GM12878 (cell line): ENCODE measurements around the gene BLNK. TPM values are rescaled to one million over a fixed set of nuclear protein-coding genes. Genes with fewer than 3 reads are reported as not detected.

Source experiments
- ATAC-seq: fragments of 200-7000 bp; cut with Tn5 transposase; 3 replicates; pipeline ENCODE4 v1.9.1; 2020; ENCODE audit warnings: mild to moderate bottlenecking, moderate library complexity
- BruUV-seq: library from RNA; stranded (reverse); fragments of 400-500 nt; replicated peaks from 2 replicates; lab custom pipeline; 2021; lab: Mats Ljungman, UMichigan
- CTCF ChIA-PET: fragments of 300-600 bp; sonication (Branson Sonifier 250); formaldehyde crosslinking; extraction: SDS; loops from one replicate; lab custom pipeline; 2021; ENCODE audit warnings: inconsistent platforms; lab: Yijun Ruan, JAX
- POLR2A ChIA-PET: fragments of 350-600 bp; formaldehyde crosslinking; extraction: SDS; loops from one replicate; lab custom pipeline; 2021; ENCODE audit warnings: inconsistent platforms; lab: Charles Lee
- RAD21 ChIA-PET: fragments of 300-600 bp; sonication (Branson Sonifier 250); formaldehyde crosslinking; loops from one replicate; lab custom pipeline; 2023; ENCODE audit warnings: antibody characterized with exemption; ENCODE audit not compliant: unreplicated experiment; lab: Charles Lee
- SMC1A ChIA-PET: fragments of 300-600 bp; sonication (Branson Sonifier 250); formaldehyde crosslinking; loops from one replicate; lab custom pipeline; 2023; ENCODE audit not compliant: unreplicated experiment, uncharacterized antibody; lab: Charles Lee
- DNase-seq: peaks from one replicate; pipeline ENCODE4 v3.0.0-alpha.2; 2011; ENCODE audit warnings: low read depth, low spot score
- FAIRE-seq: peaks from 3 replicates; lab custom pipeline; 2011; peaks lifted over from hg19 to GRCh38; lab: Jason Lieb, UNC
- H2AFZ ChIP-seq: 2 replicates; pipeline ENCODE4 v1.6.0; 2011; ENCODE audit warnings: low read depth, low read length, control low read depth; ENCODE audit not compliant: control insufficient read depth
- H3K27ac ChIP-seq: 2 replicates; pipeline ENCODE4 v1.5.1; 2011; ENCODE audit warnings: control low read depth; ENCODE audit not compliant: control insufficient read depth, insufficient read depth
- H3K27me3 ChIP-seq, 2 experiments: replicated peaks in 1 of 2; 2 replicates each; pipeline versions ENCODE4 v1.6.0 to v1.6.1; 2011; ENCODE audit warnings: low read length in 1 of 2; ENCODE audit not compliant: control insufficient read depth in 2 of 2, insufficient read depth in 2 of 2
- H3K36me3 ChIP-seq, 2 experiments: 2 replicates each; pipeline ENCODE4 v1.5.1; 2011; ENCODE audit warnings: low read length in 1 of 2; ENCODE audit not compliant: control insufficient read depth in 2 of 2, insufficient read depth in 2 of 2
- H3K4me1 ChIP-seq: 2 replicates; pipeline ENCODE4 v1.6.1; 2011; ENCODE audit warnings: mild to moderate bottlenecking, low read length, moderate library complexity, mixed read lengths; ENCODE audit not compliant: control insufficient read depth, insufficient read depth
- H3K4me2 ChIP-seq: 2 replicates; pipeline ENCODE4 v1.6.0; 2011; ENCODE audit warnings: control low read depth; ENCODE audit not compliant: control insufficient read depth, insufficient read depth
- H3K4me3 ChIP-seq: fragments of 200-600 bp; sonication (generic); 2 replicates; pipeline ENCODE4 v1.5.1; 2016
- H3K79me2 ChIP-seq: 2 replicates; pipeline ENCODE4 v1.6.0; 2011; ENCODE audit warnings: low read length; ENCODE audit not compliant: control insufficient read depth, insufficient read depth
- H3K9ac ChIP-seq: 2 replicates; pipeline ENCODE4 v1.8.0; 2011; ENCODE audit warnings: low read length, control low read depth, mixed read lengths; ENCODE audit not compliant: control insufficient read depth, insufficient read depth
- H3K9me3 ChIP-seq: replicated peaks from 3 replicates; pipeline ENCODE4 v1.5.1; 2011; ENCODE audit warnings: mild to moderate bottlenecking, low read length; ENCODE audit not compliant: control insufficient read depth, insufficient read depth
- H4K20me1 ChIP-seq: 2 replicates; pipeline ENCODE4 v1.6.0; 2011; ENCODE audit not compliant: control insufficient read depth, insufficient read depth
- ATF7 ChIP-seq: fragments of 450-650 bp; IDR thresholded peaks from 2 replicates; pipeline ENCODE4 v1.6.1; 2016; ENCODE audit warnings: low read depth, mild to moderate bottlenecking
- BRCA1 ChIP-seq: IDR thresholded peaks from 2 replicates; pipeline ENCODE4 v1.6.1; 2011; ENCODE audit warnings: low read depth, low read length, improper control_type of control experiment
- CBFB ChIP-seq: IDR thresholded peaks from 2 replicates; pipeline ENCODE4 v1.6.1; 2016; ENCODE audit warnings: antibody characterized with exemption, low read depth
- GABPA ChIP-seq: IDR thresholded peaks from 2 replicates; pipeline ENCODE4 v1.6.1; 2014; ENCODE audit warnings: antibody characterized with exemption, low read depth, mild to moderate bottlenecking, inconsistent platforms
- IRF4 ChIP-seq: IDR thresholded peaks from 2 replicates; pipeline ENCODE4 v1.6.1; 2011; ENCODE audit warnings: low read depth, low read length
- IRF5 ChIP-seq: fragments of 450-650 bp; IDR thresholded peaks from 2 replicates; pipeline ENCODE4 v1.6.1; 2017; ENCODE audit warnings: borderline replicate concordance
- PKNOX1 ChIP-seq: fragments of 450-650 bp; IDR thresholded peaks from 2 replicates; pipeline ENCODE4 v1.6.1; 2016; ENCODE audit warnings: mild to moderate bottlenecking
- POLR2AphosphoS2 ChIP-seq: IDR thresholded peaks from 2 replicates; pipeline ENCODE4 v1.6.1; 2011; ENCODE audit warnings: low read depth, mild to moderate bottlenecking, low read length, improper control_type of control experiment, moderate library complexity
- SMARCA5 ChIP-seq: fragments of 450-650 bp; IDR thresholded peaks from 2 replicates; pipeline ENCODE4 v1.6.1; 2017; ENCODE audit warnings: mild to moderate bottlenecking
- SUPT20H ChIP-seq: IDR thresholded peaks from 2 replicates; pipeline ENCODE4 v1.6.1; 2011; ENCODE audit warnings: low read depth, mild to moderate bottlenecking, low read length, moderate library complexity, borderline replicate concordance; ENCODE audit not compliant: control insufficient read depth
- ZNF24 ChIP-seq: fragments of 450-650 bp; IDR thresholded peaks from 2 replicates; pipeline ENCODE4 v1.6.1; 2017; ENCODE audit warnings: antibody characterized with exemption, mild to moderate bottlenecking
- WGBS: methylation state at CpG from one replicate; pipeline ENCODE4 v1.1.6; 2016; ENCODE audit warnings: low lambda C conversion rate; ENCODE audit not compliant: insufficient replicate concordance, insufficient coverage; ENCODE audit errors: missing lambda C conversion rate; 5-methylcytosine and 5-hydroxymethylcytosine counted together
- in situ Hi-C: fragments of 300-500 bp; cut with MboI; formaldehyde crosslinking; loops from 9 replicates; pipeline ENCODE4 v1.14.3; 2018; ENCODE audit warnings: mixed read lengths
- intact Hi-C: fragments of 100-400 bp; cut with micrococcal nuclease; formaldehyde crosslinking; loops from one replicate; pipeline ENCODE4 v1.14.2; 2022; ENCODE audit not compliant: unreplicated experiment
- polyA plus RNA-seq, 11 experiments: library from polyadenylated mRNA; depleted of rRNA in 4 of 11; unstranded in 6 of 11; stranded (reverse) in 5 of 11; fragments of >200 nt; fragmentation: Nextera tagmentation in 4 of 11; fragmentation: Illumina TruSeq in 1 of 11; extraction: Ambion mirVana in 4 of 11; extraction: Trizol in 1 of 11; gene quantifications; 1 replicate in 1 of 11; 2 replicates in 10 of 11; pipeline versions ENCODE4 v1.2.1 to v1.2.3, GENCODE V29; 2011 to 2016; ENCODE audit warnings: inconsistent platforms in 2 of 11, missing spikeins in 2 of 11, low read depth in 1 of 11
- total RNA-seq, 4 experiments: library from RNA; depleted of rRNA in 3 of 4; stranded (reverse); fragments of >200 nt in 3 of 4; fragmentation: Illumina TruSeq in 1 of 4; extraction: Trizol in 1 of 4; gene quantifications; 2 replicates each; pipeline versions ENCODE4 v1.2.1 to v1.2.3, GENCODE V29; 2013 to 2021
- TF ChIP-seq, protein P1 (sequence below), 3 experiments: IDR thresholded peaks in 2 of 3; conservative IDR thresholded peaks in 1 of 3; 2 replicates each; pipeline ENCODE4 v1.5.1; 2011; ENCODE audit warnings: low read depth in 3 of 3, low read length in 3 of 3, mild to moderate bottlenecking in 3 of 3, control low read depth in 2 of 3, moderate library complexity in 2 of 3, inconsistent platforms in 1 of 3, mixed read lengths in 1 of 3; ENCODE audit not compliant: control insufficient read depth in 2 of 3, insufficient read depth in 1 of 3; ENCODE audit errors: extremely low read depth in 1 of 3
- TF ChIP-seq, protein P2 (sequence below): fragments of 450-650 bp; IDR thresholded peaks from 2 replicates; pipeline ENCODE4 v1.6.1; 2017; ENCODE audit warnings: mild to moderate bottlenecking, moderate library complexity

Gene BLNK
- total and polyA plus RNA-seq, 10 of the 15 experiments (the other 5 are each of a cell fraction or from before 2014, with no cell fraction given), result 79.5 to 201 (median 139) TPM

- TF ChIP-seq, protein P1, sequence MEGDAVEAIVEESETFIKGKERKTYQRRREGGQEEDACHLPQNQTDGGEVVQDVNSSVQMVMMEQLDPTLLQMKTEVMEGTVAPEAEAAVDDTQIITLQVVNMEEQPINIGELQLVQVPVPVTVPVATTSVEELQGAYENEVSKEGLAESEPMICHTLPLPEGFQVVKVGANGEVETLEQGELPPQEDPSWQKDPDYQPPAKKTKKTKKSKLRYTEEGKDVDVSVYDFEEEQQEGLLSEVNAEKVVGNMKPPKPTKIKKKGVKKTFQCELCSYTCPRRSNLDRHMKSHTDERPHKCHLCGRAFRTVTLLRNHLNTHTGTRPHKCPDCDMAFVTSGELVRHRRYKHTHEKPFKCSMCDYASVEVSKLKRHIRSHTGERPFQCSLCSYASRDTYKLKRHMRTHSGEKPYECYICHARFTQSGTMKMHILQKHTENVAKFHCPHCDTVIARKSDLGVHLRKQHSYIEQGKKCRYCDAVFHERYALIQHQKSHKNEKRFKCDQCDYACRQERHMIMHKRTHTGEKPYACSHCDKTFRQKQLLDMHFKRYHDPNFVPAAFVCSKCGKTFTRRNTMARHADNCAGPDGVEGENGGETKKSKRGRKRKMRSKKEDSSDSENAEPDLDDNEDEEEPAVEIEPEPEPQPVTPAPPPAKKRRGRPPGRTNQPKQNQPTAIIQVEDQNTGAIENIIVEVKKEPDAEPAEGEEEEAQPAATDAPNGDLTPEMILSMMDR (IDR thresholded peaks at IDR 0.05 in 2 of 3, conservative IDR thresholded peaks at IDR 0.05 in 1 of 3; ENCODE audit: control insufficient read depth in 2 of 3, extremely low read depth in 1 of 3, insufficient read depth in 1 of 3, low read depth in 3 of 3, low read length in 3 of 3), result no peak
- no peak for TF ChIP-seq BRCA1
- TF ChIP-seq ZNF24, result no peak
- TF ChIP-seq GABPA, result no peak
- no peak for TF ChIP-seq SUPT20H
- no peak for TF ChIP-seq IRF4
These were observed 2.9 kb downstream of the BLNK start (continued) for GRCh38 chr10:96268341-96268909.

- in situ Hi-C loops (no loop called here), intact Hi-C loops (loop anchor here (2.0 kb wide), 1 partner anchor 36 kb away; no protein-coding TSS in a partner anchor)
- Histone ChIP-seq H3K9ac (peak overlapping the region; percentile 93), H3K9me3 (no peaks in the 10 kb centered on the region), H3K4me3 (peak overlapping the region; percentile 89), H2AFZ (no peak overlapping the region), H3K27ac (peak overlapping the region; percentile 98), H4K20me1 (no peaks in the 10 kb centered on the region; the same call in 1 of the 2 replicates), H3K4me2 (peak overlapping the region; percentile 85), H3K4me1 (peaks cover 19% of the 10 kb centered on the region), H3K36me3 (peaks cover 5 to 14% of the 10 kb centered on the region in 2 experiments), H3K27me3 (no peaks in the 10 kb centered on the region), H3K79me2 (peaks cover 100% of the 10 kb centered on the region)
- 25% methylated on average over 4 of the region's 4 CpGs for WGBS
- ChIA-PET POLR2A (interaction anchor here (1.0 to 3.8 kb wide), 7 partner anchors 16 to 38 kb away, joined by 3 to 26 read pairs (median 11); no protein-coding TSS in a partner anchor), SMC1A (interaction anchor here (1.6 to 12.9 kb wide), 8 partner anchors 14 to 37 kb away, joined by 6 to 305 read pairs (median 76); no protein-coding TSS in a partner anchor), RAD21 (interaction anchor here (1.2 to 19.3 kb wide), 7 partner anchors 10 to 37 kb away, joined by 3 to 362 read pairs (median 69); no protein-coding TSS in a partner anchor), CTCF (interaction anchor here (0.9 to 15.0 kb wide), 5 partner anchors 9 to 472 kb away, joined by 4 to 219 read pairs (median 10); no protein-coding TSS in a partner anchor)
- DNase-seq (no peak), ATAC-seq (no peak), FAIRE-seq (no peak)
- BruUV-seq, result no TSS peak
- TF ChIP-seq SMARCA5, result no peak
- TF ChIP-seq IRF5, result no peak
- TF ChIP-seq CBFB, result no peak
- TF ChIP-seq ZNF24, result no peak
- no peak for TF ChIP-seq PKNOX1
- TF ChIP-seq, protein P2, sequence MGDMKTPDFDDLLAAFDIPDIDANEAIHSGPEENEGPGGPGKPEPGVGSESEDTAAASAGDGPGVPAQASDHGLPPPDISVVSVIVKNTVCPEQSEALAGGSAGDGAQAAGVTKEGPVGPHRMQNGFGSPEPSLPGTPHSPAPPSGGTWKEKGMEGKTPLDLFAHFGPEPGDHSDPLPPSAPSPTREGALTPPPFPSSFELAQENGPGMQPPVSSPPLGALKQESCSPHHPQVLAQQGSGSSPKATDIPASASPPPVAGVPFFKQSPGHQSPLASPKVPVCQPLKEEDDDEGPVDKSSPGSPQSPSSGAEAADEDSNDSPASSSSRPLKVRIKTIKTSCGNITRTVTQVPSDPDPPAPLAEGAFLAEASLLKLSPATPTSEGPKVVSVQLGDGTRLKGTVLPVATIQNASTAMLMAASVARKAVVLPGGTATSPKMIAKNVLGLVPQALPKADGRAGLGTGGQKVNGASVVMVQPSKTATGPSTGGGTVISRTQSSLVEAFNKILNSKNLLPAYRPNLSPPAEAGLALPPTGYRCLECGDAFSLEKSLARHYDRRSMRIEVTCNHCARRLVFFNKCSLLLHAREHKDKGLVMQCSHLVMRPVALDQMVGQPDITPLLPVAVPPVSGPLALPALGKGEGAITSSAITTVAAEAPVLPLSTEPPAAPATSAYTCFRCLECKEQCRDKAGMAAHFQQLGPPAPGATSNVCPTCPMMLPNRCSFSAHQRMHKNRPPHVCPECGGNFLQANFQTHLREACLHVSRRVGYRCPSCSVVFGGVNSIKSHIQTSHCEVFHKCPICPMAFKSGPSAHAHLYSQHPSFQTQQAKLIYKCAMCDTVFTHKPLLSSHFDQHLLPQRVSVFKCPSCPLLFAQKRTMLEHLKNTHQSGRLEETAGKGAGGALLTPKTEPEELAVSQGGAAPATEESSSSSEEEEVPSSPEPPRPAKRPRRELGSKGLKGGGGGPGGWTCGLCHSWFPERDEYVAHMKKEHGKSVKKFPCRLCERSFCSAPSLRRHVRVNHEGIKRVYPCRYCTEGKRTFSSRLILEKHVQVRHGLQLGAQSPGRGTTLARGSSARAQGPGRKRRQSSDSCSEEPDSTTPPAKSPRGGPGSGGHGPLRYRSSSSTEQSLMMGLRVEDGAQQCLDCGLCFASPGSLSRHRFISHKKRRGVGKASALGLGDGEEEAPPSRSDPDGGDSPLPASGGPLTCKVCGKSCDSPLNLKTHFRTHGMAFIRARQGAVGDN, result no peak
- peak; percentile 59 for TF ChIP-seq ATF7
- TF ChIP-seq POLR2AphosphoS2, result 0 out of 2 replicates have a peak, but pooled peaks have one; percentile 23
These were observed 4.1 kb downstream of the BLNK start for GRCh38 chr10:96267234-96267705.
